Neural cell (in vitro differentiated cells): ENCODE results near the gene IGSF23. TPM values are rescaled to one million over a fixed set of nuclear protein-coding genes. Genes with fewer than 3 reads are reported as not detected.
"Not testable (repeated sequence)": the region's sequence is repeated elsewhere in the genome, so short reads cannot be mapped to it uniquely, and the experiment has no call there.

Experiments used
- H2AFZ ChIP-seq: fragments of 200-600, 300-800 bp; sonication (generic), shearing (Covaris generic); 2 replicates; pipeline ENCODE4 v1.6.0; 2014; ENCODE audit warnings: low read depth, mild to moderate bottlenecking, antibody characterized with exemption, low read length, moderate library complexity
- H3F3A ChIP-seq: fragments of 200-600 bp; shearing (Covaris generic); 2 replicates; pipeline ENCODE4 v1.6.1; 2016; ENCODE audit warnings: mild to moderate bottlenecking, moderate library complexity, mixed read lengths, antibody characterized with exemption, low read length; ENCODE audit not compliant: insufficient read depth, poor library complexity, severe bottlenecking
- H3K27ac ChIP-seq: fragments of 200-600, 300-800 bp; sonication (generic), shearing (Covaris generic); 2 replicates; pipeline ENCODE4 v1.5.1; 2014; ENCODE audit warnings: mild to moderate bottlenecking, low read length, moderate library complexity
- H3K27me3 ChIP-seq: fragments of 300-800, 200-600 bp; sonication (generic), shearing (Covaris generic); 2 replicates; pipeline ENCODE4 v1.6.0; 2014; ENCODE audit warnings: mild to moderate bottlenecking, low read depth, low read length, moderate library complexity; ENCODE audit not compliant: insufficient read depth
- H3K36me3 ChIP-seq: fragments of 300-800, 200-600 bp; sonication (generic), shearing (Covaris generic); 2 replicates; pipeline ENCODE4 v1.5.1; 2014; ENCODE audit warnings: mild to moderate bottlenecking, antibody characterized with exemption, low read length, moderate library complexity; ENCODE audit not compliant: insufficient read depth
- H3K4me2 ChIP-seq: fragments of 300-800, 200-600 bp; sonication (generic), shearing (Covaris generic); 2 replicates; pipeline ENCODE4 v1.6.0; 2014; ENCODE audit warnings: mild to moderate bottlenecking, low read length
- H3K4me3 ChIP-seq: fragments of 300-800, 200-600 bp; sonication (generic), shearing (Covaris generic); 2 replicates; pipeline ENCODE4 v1.5.1; 2014; ENCODE audit warnings: mild to moderate bottlenecking, low read length, moderate library complexity
- H3K79me2 ChIP-seq: fragments of 200-600 bp; shearing (Covaris generic); replicated peaks from 2 replicates; pipeline ENCODE4 v1.6.0; 2014; ENCODE audit warnings: mild to moderate bottlenecking, low read length, moderate library complexity; ENCODE audit not compliant: insufficient read depth
- H3K9ac ChIP-seq: fragments of 300-800, 200-600 bp; sonication (generic), shearing (Covaris generic); 2 replicates; pipeline ENCODE4 v1.6.1; 2016; ENCODE audit warnings: mild to moderate bottlenecking, low read length, mixed read lengths
- H3K9me2 ChIP-seq: fragments of 200-600 bp; shearing (Covaris generic); 2 replicates; pipeline ENCODE4 v1.6.1; 2016; ENCODE audit warnings: mild to moderate bottlenecking, low read length, mixed read lengths; ENCODE audit not compliant: insufficient read depth
- H3K9me3 ChIP-seq: fragments of 200-600, 300-800 bp; sonication (generic), shearing (Covaris generic); 2 replicates; pipeline ENCODE4 v1.6.1; 2016; ENCODE audit warnings: mild to moderate bottlenecking, mixed run types, low read length, moderate library complexity, mixed read lengths
- H4K20me1 ChIP-seq: fragments of 200-600 bp; shearing (Covaris generic); 2 replicates; pipeline ENCODE4 v1.6.1; 2016; ENCODE audit warnings: mild to moderate bottlenecking, mixed run types; ENCODE audit not compliant: insufficient read depth
- CTCF ChIP-seq: fragments of 450-650 bp; IDR thresholded peaks from 2 replicates; pipeline ENCODE4 v1.5.1; 2014; ENCODE audit warnings: antibody characterized with exemption, mild to moderate bottlenecking, moderate library complexity; ENCODE audit not compliant: poor library complexity, severe bottlenecking
- EP300 ChIP-seq: fragments of 450-650 bp; conservative IDR thresholded peaks from 2 replicates; pipeline ENCODE4 v1.6.1; 2014; ENCODE audit warnings: antibody characterized with exemption, mild to moderate bottlenecking, moderate library complexity; ENCODE audit not compliant: poor library complexity, severe bottlenecking
- EZH2 ChIP-seq: fragments of 200-600, 300-800 bp; shearing (Covaris generic), sonication (generic); IDR thresholded peaks from 2 replicates; pipeline ENCODE4 v1.6.1; 2014; ENCODE audit warnings: antibody characterized with exemption, low read length, borderline replicate concordance, mild to moderate bottlenecking; ENCODE audit not compliant: insufficient read depth, poor library complexity, severe bottlenecking
- MXI1 ChIP-seq: fragments of 450-650 bp; conservative IDR thresholded peaks from 2 replicates; pipeline ENCODE4 v1.6.1; 2014; ENCODE audit warnings: antibody characterized with exemption, mild to moderate bottlenecking; ENCODE audit not compliant: poor library complexity, severe bottlenecking
- POLR2AphosphoS5 ChIP-seq: IDR thresholded peaks from 2 replicates; pipeline ENCODE4 v1.6.1; 2012
- RAD21 ChIP-seq: fragments of 450-650 bp; conservative IDR thresholded peaks from 2 replicates; pipeline ENCODE4 v1.6.1; 2014; ENCODE audit warnings: antibody characterized with exemption, mild to moderate bottlenecking, moderate library complexity
- SMC3 ChIP-seq: fragments of 450-650 bp; conservative IDR thresholded peaks from 2 replicates; pipeline ENCODE4 v1.6.1; 2014; ENCODE audit warnings: antibody characterized with exemption, mild to moderate bottlenecking, moderate library complexity; ENCODE audit not compliant: poor library complexity
- TAF1 ChIP-seq: IDR thresholded peaks from 2 replicates; pipeline ENCODE4 v1.6.1; 2012; ENCODE audit warnings: low read depth
- polyA plus RNA-seq: library from polyadenylated mRNA; depleted of rRNA; stranded (reverse); fragments of >200 nt; gene quantifications from 2 replicates; pipeline ENCODE4 v1.2.3, GENCODE V29; 2014
- TF ChIP-seq, protein P1 (sequence below): IDR thresholded peaks from 2 replicates; pipeline ENCODE4 v1.6.1; 2012; ENCODE audit warnings: borderline replicate concordance

The IGSF23 gene
- polyA plus RNA-seq, 1 donor from 2014 or later, result not detected

DNA sequence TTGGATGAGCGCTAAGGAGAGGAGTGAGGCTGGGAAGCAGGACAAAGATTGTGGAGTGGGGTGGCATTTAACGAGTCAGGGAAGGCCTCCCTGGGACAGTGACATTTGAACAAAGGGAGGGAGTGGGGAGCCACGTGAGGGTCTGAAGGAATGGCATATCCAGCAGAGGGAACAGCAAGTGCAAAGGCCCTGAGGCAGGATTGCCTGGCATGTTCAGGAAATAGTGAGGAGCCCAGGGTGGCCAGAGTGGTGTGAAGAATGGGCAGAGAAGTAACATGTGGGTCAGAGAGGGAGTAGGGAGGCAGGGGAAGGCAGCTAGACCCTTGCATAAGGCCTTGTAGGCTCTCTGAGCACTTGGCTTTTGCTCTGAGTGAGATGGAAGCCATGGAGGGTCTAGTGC lies 15.4 kb downstream of the IGSF23 start:
- Histone ChIP-seq H3K27ac (no peak overlapping the region), H3K9ac (no peak overlapping the region), H2AFZ (no peak overlapping the region), H3F3A (no peaks in the 10 kb centered on the region), H3K27me3 (no peaks in the 10 kb centered on the region), H3K4me3 (no peak overlapping the region), H3K9me2 (no peaks in the 10 kb centered on the region), H3K4me2 (no peak overlapping the region), H3K9me3 (no peaks in the 10 kb centered on the region), H4K20me1 (no peaks in the 10 kb centered on the region), H3K36me3 (no peaks in the 10 kb centered on the region), H3K79me2 (no peaks in the 10 kb centered on the region)
- TF ChIP-seq TAF1 (no peak), CTCF (no peak), MXI1 (no peak), RAD21 (no peak), POLR2AphosphoS5 (no peak), SMC3 (no peak), EP300 (no peak), EZH2 (no peak)
- TF ChIP-seq, protein P1, sequence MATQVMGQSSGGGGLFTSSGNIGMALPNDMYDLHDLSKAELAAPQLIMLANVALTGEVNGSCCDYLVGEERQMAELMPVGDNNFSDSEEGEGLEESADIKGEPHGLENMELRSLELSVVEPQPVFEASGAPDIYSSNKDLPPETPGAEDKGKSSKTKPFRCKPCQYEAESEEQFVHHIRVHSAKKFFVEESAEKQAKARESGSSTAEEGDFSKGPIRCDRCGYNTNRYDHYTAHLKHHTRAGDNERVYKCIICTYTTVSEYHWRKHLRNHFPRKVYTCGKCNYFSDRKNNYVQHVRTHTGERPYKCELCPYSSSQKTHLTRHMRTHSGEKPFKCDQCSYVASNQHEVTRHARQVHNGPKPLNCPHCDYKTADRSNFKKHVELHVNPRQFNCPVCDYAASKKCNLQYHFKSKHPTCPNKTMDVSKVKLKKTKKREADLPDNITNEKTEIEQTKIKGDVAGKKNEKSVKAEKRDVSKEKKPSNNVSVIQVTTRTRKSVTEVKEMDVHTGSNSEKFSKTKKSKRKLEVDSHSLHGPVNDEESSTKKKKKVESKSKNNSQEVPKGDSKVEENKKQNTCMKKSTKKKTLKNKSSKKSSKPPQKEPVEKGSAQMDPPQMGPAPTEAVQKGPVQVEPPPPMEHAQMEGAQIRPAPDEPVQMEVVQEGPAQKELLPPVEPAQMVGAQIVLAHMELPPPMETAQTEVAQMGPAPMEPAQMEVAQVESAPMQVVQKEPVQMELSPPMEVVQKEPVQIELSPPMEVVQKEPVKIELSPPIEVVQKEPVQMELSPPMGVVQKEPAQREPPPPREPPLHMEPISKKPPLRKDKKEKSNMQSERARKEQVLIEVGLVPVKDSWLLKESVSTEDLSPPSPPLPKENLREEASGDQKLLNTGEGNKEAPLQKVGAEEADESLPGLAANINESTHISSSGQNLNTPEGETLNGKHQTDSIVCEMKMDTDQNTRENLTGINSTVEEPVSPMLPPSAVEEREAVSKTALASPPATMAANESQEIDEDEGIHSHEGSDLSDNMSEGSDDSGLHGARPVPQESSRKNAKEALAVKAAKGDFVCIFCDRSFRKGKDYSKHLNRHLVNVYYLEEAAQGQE, result no peak

GRCh38 chr19:44631611-44632010 lies 18.2 kb downstream of the IGSF23 start:
- not testable (repeated sequence) for H3K9me2 ChIP-seq, H3K79me2 ChIP-seq, H3K4me2 ChIP-seq, H4K20me1 ChIP-seq, H3K27ac ChIP-seq, H2AFZ ChIP-seq, H3K36me3 ChIP-seq, H3F3A ChIP-seq, H3K9me3 ChIP-seq, H3K9ac ChIP-seq, H3K27me3 ChIP-seq, H3K4me3 ChIP-seq

DNA sequence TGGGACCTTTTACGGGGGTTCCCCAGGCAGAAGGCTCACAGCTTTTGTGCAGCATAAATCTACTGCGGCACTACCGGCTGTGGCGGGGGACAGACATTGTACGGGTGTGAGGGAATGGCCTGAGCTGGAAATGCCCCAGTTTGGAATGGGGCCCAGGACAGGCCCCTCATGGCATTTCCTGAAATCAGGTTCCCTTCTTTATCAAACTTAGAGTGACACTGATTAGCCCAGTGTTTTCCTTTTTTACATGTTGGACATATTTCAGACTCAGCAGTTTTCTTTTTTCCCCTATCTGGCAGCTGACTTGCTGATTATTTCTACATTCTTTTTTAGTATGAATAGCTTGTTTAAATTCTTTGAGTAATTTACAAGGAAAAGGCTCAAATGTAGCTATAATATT lies 20.7 kb downstream of the IGSF23 start:
- H4K20me1 ChIP-seq, H3K27me3 ChIP-seq, H3K79me2 ChIP-seq, H3K9me3 ChIP-seq, H3K4me2 ChIP-seq, H3K36me3 ChIP-seq, H3F3A ChIP-seq, H3K9ac ChIP-seq, H2AFZ ChIP-seq, H3K4me3 ChIP-seq, H3K9me2 ChIP-seq, H3K27ac ChIP-seq: not testable (repeated sequence)
